ENCODE results near the gene SCML2.
"Not testable (repeated sequence)": the region's sequence is repeated elsewhere in the genome, so short reads cannot be mapped to it uniquely, and the experiment has no call there.

SCML2 gene

GRCh38 chrX:18271725-18272124 is 82.8 kb downstream of the SCML2 start:
- DNase-seq (ENCODE audit: low spot score), result no peak

- DNase-seq (ENCODE audit: low spot score), result no peak
These were observed 83.2 kb downstream of the SCML2 start for GRCh38 chrX:18271309-18271708.

GRCh38 chrX:18255059-18255458 is 99.4 kb downstream of the SCML2 start:
- DNase-seq (ENCODE audit: low spot score), result no peak

GRCh38 chrX:18252644-18253359 is 101.7 kb downstream of the SCML2 start:
- DNase-seq (ENCODE audit: low spot score), result no peak

- DNase-seq (ENCODE audit: low spot score), result not testable (repeated sequence)
These were observed 124.8 kb downstream of the SCML2 start for GRCh38 chrX:18229646-18230045.

GRCh38 chrX:18228069-18228468 is 126.4 kb downstream of the SCML2 start:
- DNase-seq (ENCODE audit: low spot score), result no peak

GRCh38 chrX:18227458-18227857 is 127.0 kb downstream of the SCML2 start:
- DNase-seq (ENCODE audit: low spot score), result no peak

GRCh38 chrX:18220786-18221185 is 133.7 kb downstream of the SCML2 start, which contains the start of gene BEND2:
Gene BEND2, minus strand, starts transcription at chrX:18220886. Its CDS starts 136 bp downstream, at chrX:18220750.
- no peak for DNase-seq (ENCODE audit: low spot score)

- peak; percentile 42 for DNase-seq (ENCODE audit: low spot score)
These were observed 144.0 kb downstream of the SCML2 start for GRCh38 chrX:18210470-18210869.

GRCh38 chrX:18206657-18207056 is 147.8 kb downstream of the SCML2 start:
- DNase-seq (ENCODE audit: low spot score), result no peak

GRCh38 chrX:18203631-18204030 is 150.9 kb downstream of the SCML2 start:
- DNase-seq (ENCODE audit: low spot score), result peak; percentile 42

- DNase-seq (ENCODE audit: low spot score), result no peak
These were observed 159.8 kb downstream of the SCML2 start for GRCh38 chrX:18194688-18195087.
